Motor neuron (in vitro differentiated cells): ENCODE measurements around the gene SPOPL. TPM values are rescaled to one million over a fixed set of nuclear protein-coding genes. Genes with fewer than 3 reads are reported as not detected.

Experiments
- ATAC-seq, 8 experiments: fragments of 200-7000 bp; cut with Tn5 transposase; replicated peaks in 6 of 8; 2 replicates each; pipeline ENCODE4 v1.8.0; 2021; ENCODE audit warnings: mild to moderate bottlenecking in 8 of 8, moderate library complexity in 8 of 8
- H3K27ac ChIP-seq, 2 donors: fragments of 250-450 bp; sonication (Bioruptor Pico); 2 replicates each; pipeline ENCODE4 v1.9.0; 2021; ENCODE audit warnings: antibody characterized with exemption in 2 of 2, mild to moderate bottlenecking in 2 of 2, moderate library complexity in 1 of 2
- H3K4me1 ChIP-seq, 2 donors: fragments of 250-450 bp; sonication (Bioruptor Pico); replicated peaks in 1 of 2; 2 replicates each; pipeline ENCODE4 v1.6.1; 2021; ENCODE audit warnings: antibody characterized with exemption in 2 of 2, mild to moderate bottlenecking in 2 of 2, moderate library complexity in 1 of 2
- H3K4me3 ChIP-seq, 5 donors: fragments of 250-450 bp; sonication (Bioruptor Pico); 2 replicates each; pipeline ENCODE4 v1.9.0; 2021; ENCODE audit warnings: antibody characterized with exemption in 5 of 5, mild to moderate bottlenecking in 5 of 5, moderate library complexity in 4 of 5
- WGBS, 10 experiments: fragments of 450-650 bp; shearing (Covaris generic); methylation state at CpG; one replicate each; pipeline ENCODE4 v1.0.0; 2022; 5-methylcytosine and 5-hydroxymethylcytosine counted together
- in situ Hi-C, 9 experiments: fragments of 400-800 bp; cut with MboI; loops; one replicate each; pipeline ENCODE4 v1.15.0; 2021; ENCODE audit warnings: low sequenced_read_pairs in 9 of 9, low pct_unique_long_range_greater_than_20kb in 2 of 9; ENCODE audit not compliant: unreplicated experiment in 9 of 9
- total RNA-seq, 8 experiments: library from RNA; unstranded; fragments of 300-600 nt; gene quantifications; 2 replicates each; pipeline versions ENCODE4 v1.2.3 to v1.2.4, GENCODE V29; 2022

SPOPL gene
- total RNA-seq, 8 experiments from 2014 or later: 11.3 to 13.8 (median 13.2) TPM

GRCh38 chr2:138500592-138501424 is 762 bp upstream of the SPOPL start:
- in situ Hi-C loops: no loop called here
- WGBS, 10 experiments: 0 to 76% (median 44%) methylated on average over 1 to 17 of the region's 20 CpGs

GRCh38 chr2:138502255-138503086 is 901 bp downstream of the SPOPL start:
- Histone ChIP-seq H3K27ac (peak overlapping the region; percentile 42 to 73), H3K4me1 (peaks cover 6 to 11% of the 10 kb centered on the region in 2 donors), H3K4me3 (peak overlapping the region; percentile 58 to 94 (median 75))
- 0 to 15% (median 3%) methylated on average over 1 to 12 of the region's 26 CpGs; no CpG with 5 or more reads in 2 of the 10 experiments for WGBS, 10 experiments
- in situ Hi-C loops: no loop called here
- no peak for ATAC-seq

More at GRCh38 chr2:138500592-138501424, 762 bp upstream of the SPOPL start:
- Histone ChIP-seq H3K4me1 (peaks cover 0 to 11% of the 10 kb centered on the region in 2 donors), H3K27ac (peak overlapping the region in 1 of 2 donors; percentile 73), H3K4me3 (peak overlapping the region; percentile 58 to 94 (median 75))
- peak; percentile 3 to 25 (median 10) for ATAC-seq

GRCh38 chr2:138503087-138503442 is 1.5 kb downstream of the SPOPL start:
- Histone ChIP-seq H3K4me1 (peaks cover 6 to 11% of the 10 kb centered on the region in 2 donors), H3K27ac (no peak overlapping the region), H3K4me3 (peak overlapping the region; percentile 58 to 94 (median 75))
- no peak for ATAC-seq
- in situ Hi-C loops: no loop called here
- WGBS, 10 experiments: 0 to 83% (median 50%) methylated on average over 1 to 2 of the region's 2 CpGs; no CpG with 5 or more reads in 1 of the 10 experiments

GRCh38 chr2:138503652-138504051 is 2.1 kb downstream of the SPOPL start:
- 4 to 59% (median 46%) methylated on average over 1 to 3 of the region's 3 CpGs; no CpG with 5 or more reads in 1 of the 10 experiments for WGBS, 10 experiments
- Histone ChIP-seq H3K4me1 (peaks cover 6 to 11% of the 10 kb centered on the region in 2 donors), H3K27ac (no peak overlapping the region), H3K4me3 (peak overlapping the region in 2 of 5 donors; percentile 15 to 58)
- in situ Hi-C loops: no loop called here
- ATAC-seq: no peak

GRCh38 chr2:138504092-138504491 is 2.5 kb downstream of the SPOPL start:
- in situ Hi-C loops: no loop called here
- Histone ChIP-seq H3K4me1 (peaks cover 6 to 11% of the 10 kb centered on the region in 2 donors), H3K27ac (no peak overlapping the region), H3K4me3 (no peak overlapping the region)
- no peak for ATAC-seq

GRCh38 chr2:138504546-138505235 is 3.1 kb downstream of the SPOPL start:
- no peak overlapping the region for H3K27ac ChIP-seq
- ATAC-seq: no peak
- 40 to 100% (median 96%) methylated on average over 1 to 2 of the region's 2 CpGs; no CpG with 5 or more reads in 2 of the 10 experiments for WGBS, 10 experiments
- H3K4me1 ChIP-seq: peaks cover 6 to 11% of the 10 kb centered on the region in 2 donors
- in situ Hi-C loops: no loop called here
- no peak overlapping the region for H3K4me3 ChIP-seq

GRCh38 chr2:138507267-138507666 is 5.7 kb downstream of the SPOPL start:
- peaks cover 6 to 11% of the 10 kb centered on the region in 2 donors for H3K4me1 ChIP-seq
- peak in 2 of 8 experiments; percentile 36 to 90 for ATAC-seq
- WGBS, 10 experiments: 0 to 100% (median 79%) methylated on average over 1 to 4 of the region's 4 CpGs; no CpG with 5 or more reads in 2 of the 10 experiments
- no peak overlapping the region for H3K4me3 ChIP-seq
- in situ Hi-C loops: no loop called here
- no peak overlapping the region for H3K27ac ChIP-seq

- Histone ChIP-seq H3K4me3 (no peak overlapping the region), H3K27ac (no peak overlapping the region), H3K4me1 (peaks cover 0 to 6% of the 10 kb centered on the region in 2 donors)
- WGBS, 10 experiments: 59 to 100% (median 100%) methylated on average over 1 to 3 of the region's 3 CpGs; no CpG with 5 or more reads in 1 of the 10 experiments
- in situ Hi-C loops: no loop called here
- ATAC-seq: no peak
Observed at GRCh38 chr2:138510319-138510718, 8.7 kb downstream of the SPOPL start.

- in situ Hi-C loops: no loop called here
- WGBS, 10 experiments: 75 to 100% (median 100%) methylated on average over 1 of the region's 1 CpG; no CpG with 5 or more reads in 1 of the 10 experiments
- no peak overlapping the region for H3K4me3 ChIP-seq
- H3K4me1 ChIP-seq: no peaks in the 10 kb centered on the region
- no peak overlapping the region for H3K27ac ChIP-seq
- ATAC-seq: no peak
Observed at GRCh38 chr2:138512672-138513071, 11.1 kb downstream of the SPOPL start.

GRCh38 chr2:138514173-138514572 is 12.6 kb downstream of the SPOPL start:
- Histone ChIP-seq H3K4me3 (no peak overlapping the region), H3K4me1 (no peaks in the 10 kb centered on the region), H3K27ac (no peak overlapping the region)
- in situ Hi-C loops: no loop called here
- ATAC-seq: no peak
- WGBS, 10 experiments: 33 to 95% (median 67%) methylated on average over 1 to 3 of the region's 3 CpGs; no CpG with 5 or more reads in 3 of the 10 experiments

- Histone ChIP-seq H3K27ac (no peak overlapping the region), H3K4me3 (no peak overlapping the region), H3K4me1 (no peaks in the 10 kb centered on the region)
- WGBS, 10 experiments: 89 to 100% (median 100%) methylated on average over 2 to 3 of the region's 3 CpGs; no CpG with 5 or more reads in 1 of the 10 experiments
- in situ Hi-C loops: no loop called here
- ATAC-seq: no peak
Observed at GRCh38 chr2:138515092-138515491, 13.5 kb downstream of the SPOPL start.

GRCh38 chr2:138516030-138516704 is 14.6 kb downstream of the SPOPL start:
- in situ Hi-C loops: no loop called here
- H3K4me3 ChIP-seq: no peak overlapping the region
- ATAC-seq: no peak
- no peak overlapping the region for H3K27ac ChIP-seq
- no peaks in the 10 kb centered on the region for H3K4me1 ChIP-seq
- WGBS, 10 experiments: 39 to 100% (median 67%) methylated on average over 2 to 3 of the region's 3 CpGs
